HG03135 (cell line): ENCODE measurements around the gene PAK6.

Source experiments
- ATAC-seq: cut with Tn5 transposase; IDR thresholded peaks from one replicate; pipeline ENCODE4 v1.9.1; 2021; ENCODE audit warnings: mild to moderate bottlenecking, moderate library complexity; ENCODE audit not compliant: unreplicated experiment

PAK6 gene

GRCh38 chr15:40275954-40276353, 37.1 kb downstream of the PAK6 start:
- no peak for ATAC-seq

- ATAC-seq, result no peak
Measured at GRCh38 chr15:40276927-40277326, 38.1 kb downstream of the PAK6 start.

- ATAC-seq, result no peak
Measured at GRCh38 chr15:40277471-40277870, 38.6 kb downstream of the PAK6 start.

- ATAC-seq, result no peak
Measured at GRCh38 chr15:40278026-40278425, 39.2 kb downstream of the PAK6 start.

- no peak for ATAC-seq
Measured at GRCh38 chr15:40279437-40280141, 40.7 kb downstream of the PAK6 start.

- ATAC-seq, result no peak
Measured at GRCh38 chr15:40280260-40281056, 41.6 kb downstream of the PAK6 start.

- no peak for ATAC-seq
Measured at GRCh38 chr15:40281057-40281800, 42.4 kb downstream of the PAK6 start.

GRCh38 chr15:40281801-40282146, 42.9 kb downstream of the PAK6 start:
- ATAC-seq, result no peak

GRCh38 chr15:40282147-40282868, 43.4 kb downstream of the PAK6 start:
- ATAC-seq, result no peak

GRCh38 chr15:40282869-40283614, 44.2 kb downstream of the PAK6 start, which contains the start of gene ANKRD63:
Gene ANKRD63, minus strand, starts transcription at chr15:40283064. Its CDS starts 478 bp downstream, at chr15:40282586.
- ATAC-seq, result no peak

GRCh38 chr15:40283615-40284300, 44.9 kb downstream of the PAK6 start:
- no peak for ATAC-seq

GRCh38 chr15:40285151-40285550, 46.3 kb downstream of the PAK6 start:
- ATAC-seq, result no peak

- ATAC-seq, result no peak
Measured at GRCh38 chr15:40285554-40286011, 46.7 kb downstream of the PAK6 start.

GRCh38 chr15:40286061-40286532, 47.2 kb downstream of the PAK6 start:
- ATAC-seq, result no peak

- no peak for ATAC-seq
Measured at GRCh38 chr15:40286794-40287193, 47.9 kb downstream of the PAK6 start.

GRCh38 chr15:40287505-40287904, 48.6 kb downstream of the PAK6 start:
- ATAC-seq, result no peak

GRCh38 chr15:40287968-40288367, 49.1 kb downstream of the PAK6 start:
- ATAC-seq, result no peak

- ATAC-seq, result no peak
Measured at GRCh38 chr15:40289140-40289775, 50.4 kb downstream of the PAK6 start.

- no peak for ATAC-seq
Measured at GRCh38 chr15:40290545-40290917, 51.7 kb downstream of the PAK6 start.
